Loucy (cell line): ENCODE data around the gene KCNJ1.

ENCODE experiments used
- H2AFZ ChIP-seq: fragments of 200-600 bp; sonication (generic); 2 replicates; pipeline ENCODE4 v1.6.0; 2016; ENCODE audit warnings: antibody characterized with exemption, mild to moderate bottlenecking, low read length, moderate library complexity
- H3F3A ChIP-seq: fragments of 200-600 bp; 2 replicates; pipeline ENCODE4 v1.6.0; 2016; ENCODE audit warnings: antibody characterized with exemption, low read depth, mild to moderate bottlenecking
- H3K27me3 ChIP-seq: fragments of 200-600 bp; sonication (generic); 2 replicates; pipeline ENCODE4 v1.6.1; 2014; ENCODE audit warnings: low read length, mild to moderate bottlenecking; ENCODE audit not compliant: insufficient read depth, poor library complexity, severe bottlenecking
- H3K36me3 ChIP-seq: fragments of 200-600 bp; sonication (generic); 2 replicates; pipeline ENCODE4 v1.6.1; 2016; ENCODE audit warnings: low read length; ENCODE audit not compliant: insufficient read depth
- H3K4me1 ChIP-seq: fragments of 200-600 bp; sonication (generic); 2 replicates; pipeline ENCODE4 v1.5.1; 2014; ENCODE audit warnings: low read length, mild to moderate bottlenecking; ENCODE audit not compliant: insufficient read depth, poor library complexity, severe bottlenecking
- H3K4me2 ChIP-seq: fragments of 200-600 bp; sonication (generic); 2 replicates; pipeline ENCODE4 v1.6.0; 2014; ENCODE audit warnings: antibody characterized with exemption, low read length, low read depth, mild to moderate bottlenecking; ENCODE audit not compliant: poor library complexity, severe bottlenecking
- H3K4me3 ChIP-seq: fragments of 200-600 bp; sonication (generic); 2 replicates; pipeline ENCODE4 v1.5.1; 2014; ENCODE audit warnings: low read length, mild to moderate bottlenecking, mixed read lengths; ENCODE audit not compliant: poor library complexity, severe bottlenecking
- H3K79me2 ChIP-seq: fragments of 200-600 bp; sonication (generic); 2 replicates; pipeline ENCODE4 v1.6.1; 2014; ENCODE audit warnings: low read length; ENCODE audit not compliant: insufficient read depth
- H3K9ac ChIP-seq: fragments of 200-600 bp; sonication (generic); 2 replicates; pipeline ENCODE4 v1.6.0; 2014; ENCODE audit warnings: mild to moderate bottlenecking, low read depth, low read length, moderate library complexity; ENCODE audit not compliant: poor library complexity, severe bottlenecking
- H3K9me2 ChIP-seq: fragments of 200-600 bp; sonication (generic); replicated peaks from 2 replicates; pipeline ENCODE4 v1.6.1; 2016; ENCODE audit warnings: low read depth, low read length, mixed read lengths
- H3K9me3 ChIP-seq: fragments of 200-600 bp; sonication (generic); 2 replicates; pipeline ENCODE4 v1.6.1; 2014; ENCODE audit warnings: mild to moderate bottlenecking, antibody characterized with exemption, low read length, low read depth; ENCODE audit not compliant: insufficient read depth
- H4K20me1 ChIP-seq: fragments of 200-600 bp; sonication (generic); 2 replicates; pipeline ENCODE4 v1.6.0; 2014; ENCODE audit warnings: antibody characterized with exemption, low read length, mild to moderate bottlenecking; ENCODE audit not compliant: insufficient read depth, poor library complexity, severe bottlenecking
- EZH2phosphoT487 ChIP-seq: fragments of 200-600 bp; IDR thresholded peaks from 2 replicates; pipeline ENCODE4 v1.6.1; 2018; ENCODE audit warnings: antibody characterized with exemption, mild to moderate bottlenecking, moderate library complexity, borderline replicate concordance
- TF ChIP-seq, protein P1 (sequence below): fragments of 200-600 bp; sonication (generic); conservative IDR thresholded peaks from 2 replicates; pipeline ENCODE4 v1.5.1; 2014; ENCODE audit warnings: mild to moderate bottlenecking, antibody characterized with exemption, low read length

The KCNJ1 gene

DNA sequence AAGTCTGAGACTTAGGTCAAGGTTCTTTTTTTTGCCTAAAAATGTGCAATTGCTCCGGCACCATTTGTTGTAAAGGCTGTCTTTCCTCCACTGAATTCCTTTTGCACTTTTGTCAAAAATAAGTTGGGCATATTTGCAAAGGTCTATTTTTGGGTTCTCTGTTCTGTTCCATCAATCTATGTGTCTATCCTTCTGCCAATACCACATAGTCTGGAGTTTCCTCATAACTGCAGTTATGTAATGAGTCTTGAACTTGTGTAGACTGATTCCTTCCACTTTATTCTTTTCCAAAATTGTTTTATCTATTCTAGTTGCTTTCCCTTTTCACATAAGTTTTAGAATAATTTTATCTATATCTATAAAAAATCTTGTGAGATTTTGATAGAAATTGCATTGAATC, 30.7 kb upstream of the KCNJ1 start:
- Histone ChIP-seq H2AFZ (no peak overlapping the region), H3K4me1 (peaks cover 21% of the 10 kb centered on the region), H3K4me3 (no peak overlapping the region), H3F3A (no peaks in the 10 kb centered on the region), H3K9me2 (no peaks in the 10 kb centered on the region), H3K79me2 (no peaks in the 10 kb centered on the region), H3K36me3 (no peaks in the 10 kb centered on the region), H3K9ac (no peak overlapping the region), H3K4me2 (no peak overlapping the region), H3K27me3 (peaks cover 11% of the 10 kb centered on the region), H4K20me1 (no peaks in the 10 kb centered on the region), H3K9me3 (no peaks in the 10 kb centered on the region)
- TF ChIP-seq, protein P1, sequence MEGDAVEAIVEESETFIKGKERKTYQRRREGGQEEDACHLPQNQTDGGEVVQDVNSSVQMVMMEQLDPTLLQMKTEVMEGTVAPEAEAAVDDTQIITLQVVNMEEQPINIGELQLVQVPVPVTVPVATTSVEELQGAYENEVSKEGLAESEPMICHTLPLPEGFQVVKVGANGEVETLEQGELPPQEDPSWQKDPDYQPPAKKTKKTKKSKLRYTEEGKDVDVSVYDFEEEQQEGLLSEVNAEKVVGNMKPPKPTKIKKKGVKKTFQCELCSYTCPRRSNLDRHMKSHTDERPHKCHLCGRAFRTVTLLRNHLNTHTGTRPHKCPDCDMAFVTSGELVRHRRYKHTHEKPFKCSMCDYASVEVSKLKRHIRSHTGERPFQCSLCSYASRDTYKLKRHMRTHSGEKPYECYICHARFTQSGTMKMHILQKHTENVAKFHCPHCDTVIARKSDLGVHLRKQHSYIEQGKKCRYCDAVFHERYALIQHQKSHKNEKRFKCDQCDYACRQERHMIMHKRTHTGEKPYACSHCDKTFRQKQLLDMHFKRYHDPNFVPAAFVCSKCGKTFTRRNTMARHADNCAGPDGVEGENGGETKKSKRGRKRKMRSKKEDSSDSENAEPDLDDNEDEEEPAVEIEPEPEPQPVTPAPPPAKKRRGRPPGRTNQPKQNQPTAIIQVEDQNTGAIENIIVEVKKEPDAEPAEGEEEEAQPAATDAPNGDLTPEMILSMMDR, result no peak
- TF ChIP-seq EZH2phosphoT487, result no peak

DNA sequence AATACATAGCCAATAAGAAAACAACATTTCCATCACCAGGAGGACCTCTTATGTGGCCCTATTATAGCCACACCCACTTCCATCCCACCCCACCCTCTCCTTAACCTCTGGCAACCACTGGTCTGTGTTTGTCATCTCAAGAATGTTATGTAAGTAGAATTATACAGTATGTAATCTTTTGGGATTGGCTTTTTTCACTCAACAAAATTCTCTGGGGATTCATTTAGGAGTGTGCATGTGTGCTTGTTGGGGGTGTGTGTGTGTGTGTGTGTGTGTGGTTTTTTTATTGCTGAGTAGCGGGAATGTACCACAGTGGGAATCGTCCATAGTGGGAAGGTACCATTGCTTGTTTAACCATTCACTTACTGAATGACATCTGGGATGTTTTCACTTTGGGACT, 29.3 kb upstream of the KCNJ1 start:
- peaks cover 26% of the 10 kb centered on the region for H3K27me3 ChIP-seq
- H3K4me1 ChIP-seq, result peaks cover 21% of the 10 kb centered on the region
- H3K9me2 ChIP-seq, result no peaks in the 10 kb centered on the region
- no peaks in the 10 kb centered on the region for H3F3A ChIP-seq
- no peaks in the 10 kb centered on the region for H3K9me3 ChIP-seq
- no peak overlapping the region for H3K4me3 ChIP-seq
- H4K20me1 ChIP-seq, result no peaks in the 10 kb centered on the region
- no peaks in the 10 kb centered on the region for H3K36me3 ChIP-seq
- no peak overlapping the region for H2AFZ ChIP-seq
- H3K79me2 ChIP-seq, result no peaks in the 10 kb centered on the region
- no peak overlapping the region for H3K4me2 ChIP-seq
- no peak overlapping the region for H3K9ac ChIP-seq
- no peak for TF ChIP-seq EZH2phosphoT487
- TF ChIP-seq, protein P1, result no peak

DNA sequence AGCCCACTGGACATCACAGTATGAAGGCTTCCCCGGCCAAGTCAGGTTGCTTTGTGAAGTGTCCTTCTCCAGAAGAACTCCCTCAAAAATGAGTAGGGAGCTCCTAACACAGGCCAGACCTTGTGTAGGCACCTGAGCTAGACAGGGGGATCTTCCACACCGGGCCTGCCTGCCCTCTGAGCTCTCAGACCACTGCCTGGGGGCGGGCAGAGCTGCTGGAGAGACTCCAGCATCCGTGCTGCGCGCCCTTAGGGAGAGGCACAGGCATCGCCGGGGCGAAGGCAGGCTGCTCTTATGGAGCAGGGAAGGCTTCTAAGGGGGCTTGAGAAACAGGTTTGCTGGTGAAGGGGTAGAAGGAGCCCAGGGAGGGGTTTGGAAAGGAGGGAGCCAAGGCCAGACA, 28.4 kb upstream of the KCNJ1 start:
- Histone ChIP-seq H3K9me2 (no peaks in the 10 kb centered on the region), H3K9ac (no peak overlapping the region), H3K27me3 (peaks cover 26% of the 10 kb centered on the region), H3F3A (no peaks in the 10 kb centered on the region), H3K4me1 (peaks cover 18% of the 10 kb centered on the region), H3K9me3 (no peaks in the 10 kb centered on the region), H3K4me2 (no peak overlapping the region), H2AFZ (no peak overlapping the region), H3K36me3 (no peaks in the 10 kb centered on the region), H3K4me3 (no peak overlapping the region), H4K20me1 (no peaks in the 10 kb centered on the region), H3K79me2 (no peaks in the 10 kb centered on the region)
- TF ChIP-seq EZH2phosphoT487, result no peak
- TF ChIP-seq, protein P1, result no peak
